Measurements from ENCODE around the gene PP2D1.
A peak's percentile ranks its signal among the peaks of the same experiment; 100 is the strongest.
"Not testable (repeated sequence)": the region's sequence is repeated elsewhere in the genome, so short reads cannot be mapped to it uniquely, and the experiment has no call there.

PP2D1 gene

DNA sequence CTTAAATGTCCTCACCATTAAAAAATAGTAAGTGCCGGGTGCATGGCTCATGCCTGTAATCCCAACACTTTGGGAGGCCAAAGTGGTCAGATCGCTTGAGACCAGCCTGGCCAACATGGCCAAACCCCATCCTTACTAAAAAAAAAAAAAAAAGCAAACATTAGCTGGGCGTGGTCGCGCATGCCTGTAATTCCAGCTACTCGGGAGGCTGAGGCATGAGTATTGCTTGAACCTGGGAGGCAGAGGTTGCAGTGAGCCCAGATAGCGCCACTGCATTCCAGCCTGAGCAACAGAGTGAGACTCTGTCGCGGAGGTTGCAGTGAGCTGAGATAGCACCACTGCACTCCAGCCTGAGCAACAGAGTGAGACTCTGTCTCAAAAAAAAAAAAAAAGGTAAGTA lies 54.7 kb downstream of the PP2D1 start:
- not testable (repeated sequence) for H3K4me3 Mint-ChIP-seq, H3K27me3 Mint-ChIP-seq, H3K27ac Mint-ChIP-seq, H3K9me3 Mint-ChIP-seq
- H3K4me1 Mint-ChIP-seq, result peaks cover 81% of the 10 kb centered on the region
- peaks cover 11% of the 10 kb centered on the region for H3K36me3 Mint-ChIP-seq

GRCh38 chr3:19954676-19955075 lies 57.4 kb downstream of the PP2D1 start:
- no peak overlapping the region for H3K4me3 Mint-ChIP-seq
- peak overlapping the region; percentile 41 for H3K27ac Mint-ChIP-seq
- H3K4me1 Mint-ChIP-seq, result peaks cover 77% of the 10 kb centered on the region
- peaks cover 9% of the 10 kb centered on the region for H3K36me3 Mint-ChIP-seq
- H3K27me3 Mint-ChIP-seq, result no peaks in the 10 kb centered on the region
- H3K9me3 Mint-ChIP-seq, result no peaks in the 10 kb centered on the region

GRCh38 chr3:19950316-19950715 lies 61.7 kb downstream of the PP2D1 start:
- Mint-ChIP-seq H3K36me3 (peaks cover 5% of the 10 kb centered on the region), H3K27ac (no peak overlapping the region), H3K4me3 (no peak overlapping the region), H3K9me3 (no peaks in the 10 kb centered on the region), H3K4me1 (peaks cover 73% of the 10 kb centered on the region), H3K27me3 (no peaks in the 10 kb centered on the region)

- no peaks in the 10 kb centered on the region for H3K27me3 Mint-ChIP-seq
- peak overlapping the region; percentile 95 for H3K4me3 Mint-ChIP-seq
- peaks cover 62% of the 10 kb centered on the region for H3K4me1 Mint-ChIP-seq
- H3K27ac Mint-ChIP-seq, result peak overlapping the region; percentile 97
- peaks cover 2% of the 10 kb centered on the region for H3K36me3 Mint-ChIP-seq
- no peaks in the 10 kb centered on the region for H3K9me3 Mint-ChIP-seq
Measured at GRCh38 chr3:19948226-19948591, 63.9 kb downstream of the PP2D1 start.

GRCh38 chr3:19947549-19948225 lies 64.4 kb downstream of the PP2D1 start:
- Mint-ChIP-seq H3K4me3 (peak overlapping the region; percentile 95), H3K27me3 (no peaks in the 10 kb centered on the region), H3K4me1 (peaks cover 58% of the 10 kb centered on the region), H3K9me3 (no peaks in the 10 kb centered on the region), H3K27ac (peak overlapping the region; percentile 97), H3K36me3 (peaks cover 2% of the 10 kb centered on the region)

GRCh38 chr3:19946832-19947548 lies 65.1 kb downstream of the PP2D1 start, which contains the start of gene RAB5A:
TSS of gene RAB5A (plus strand) at chr3:19947097. CDS start at chr3:19950899, 3,802 bp downstream.
- H3K36me3 Mint-ChIP-seq, result peaks cover 2% of the 10 kb centered on the region
- H3K9me3 Mint-ChIP-seq, result no peaks in the 10 kb centered on the region
- H3K27me3 Mint-ChIP-seq, result no peaks in the 10 kb centered on the region
- peaks cover 51% of the 10 kb centered on the region for H3K4me1 Mint-ChIP-seq
- H3K4me3 Mint-ChIP-seq, result peak within 1 kb of the TSS; percentile 95
- H3K27ac Mint-ChIP-seq, result peak within 1 kb of the TSS; percentile 97

DNA sequence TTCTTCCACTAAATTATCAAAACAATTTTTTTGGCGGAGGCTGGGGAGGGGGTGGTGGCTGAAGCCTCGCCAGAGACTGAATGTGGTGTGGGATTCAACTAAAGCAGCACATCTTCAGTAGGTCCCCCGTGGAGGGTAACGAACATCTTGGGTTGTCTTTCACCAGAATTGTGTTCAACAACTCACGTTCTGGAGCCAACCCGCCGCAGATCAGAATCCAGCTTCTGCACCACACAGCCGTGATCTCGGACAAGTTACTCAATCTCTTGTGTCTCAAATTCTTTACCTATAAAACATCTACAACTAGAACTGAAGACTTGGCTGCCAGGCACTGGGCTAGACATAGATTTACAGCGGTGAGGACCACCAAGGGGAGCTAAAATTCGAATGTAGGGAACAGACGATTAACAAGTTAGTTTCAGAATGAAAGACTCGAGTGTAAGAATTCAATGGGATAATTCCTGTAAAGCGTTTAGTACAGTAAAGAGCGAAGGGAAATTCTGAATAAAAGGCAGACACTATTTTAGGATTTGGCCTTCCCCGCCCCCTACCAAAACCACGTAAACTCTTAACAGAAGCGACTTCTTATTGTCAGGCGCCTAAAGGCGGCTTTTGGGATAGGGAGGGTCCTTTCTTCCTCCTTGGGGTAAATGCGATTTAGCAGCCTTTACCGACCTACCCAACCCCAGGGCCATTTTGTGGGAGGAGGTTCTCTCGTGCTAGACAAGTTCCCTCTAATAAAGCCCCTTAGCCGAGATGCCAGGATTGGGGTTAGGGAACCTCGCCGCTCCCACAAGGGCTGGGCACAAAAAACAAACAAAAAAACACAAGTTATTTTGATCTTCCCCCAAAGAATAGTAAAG lies 65.9 kb downstream of the PP2D1 start:
- Mint-ChIP-seq H3K27me3 (no peaks in the 10 kb centered on the region), H3K4me3 (peak overlapping the region; percentile 95), H3K9me3 (no peaks in the 10 kb centered on the region), H3K36me3 (no peaks in the 10 kb centered on the region), H3K27ac (peak overlapping the region; percentile 97), H3K4me1 (peaks cover 44% of the 10 kb centered on the region)

DNA sequence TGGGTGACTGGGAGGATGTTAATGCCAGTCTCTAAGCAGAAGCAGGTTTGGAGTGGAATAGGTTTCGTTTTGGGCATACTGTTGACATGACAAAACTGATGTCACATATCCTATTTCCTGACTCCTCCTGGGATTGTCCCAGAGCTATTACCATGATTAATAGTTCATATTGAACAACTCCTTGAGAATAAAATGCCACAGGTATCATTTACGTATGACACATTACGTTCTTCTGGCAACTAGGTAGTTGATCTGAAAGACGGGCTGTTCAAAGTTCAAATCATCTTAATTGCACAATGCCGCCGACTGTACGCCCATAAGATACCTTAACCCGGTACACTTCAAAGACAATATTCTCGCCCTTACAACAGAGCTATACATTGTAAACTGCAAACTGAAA lies 66.5 kb downstream of the PP2D1 start:
- H3K27ac Mint-ChIP-seq, result peak overlapping the region; percentile 81
- H3K27me3 Mint-ChIP-seq, result no peaks in the 10 kb centered on the region
- no peaks in the 10 kb centered on the region for H3K9me3 Mint-ChIP-seq
- H3K36me3 Mint-ChIP-seq, result no peaks in the 10 kb centered on the region
- peak overlapping the region; percentile 66 for H3K4me3 Mint-ChIP-seq
- peaks cover 38% of the 10 kb centered on the region for H3K4me1 Mint-ChIP-seq

- peaks cover 2% of the 10 kb centered on the region for H3K36me3 Mint-ChIP-seq
- H3K4me1 Mint-ChIP-seq, result peaks cover 9% of the 10 kb centered on the region
- H3K9me3 Mint-ChIP-seq, result no peaks in the 10 kb centered on the region
- H3K27me3 Mint-ChIP-seq, result peaks cover 2% of the 10 kb centered on the region
- no peak overlapping the region for H3K27ac Mint-ChIP-seq
- H3K4me3 Mint-ChIP-seq, result no peak overlapping the region
Measured at GRCh38 chr3:19940643-19941042, 71.4 kb downstream of the PP2D1 start.

DNA sequence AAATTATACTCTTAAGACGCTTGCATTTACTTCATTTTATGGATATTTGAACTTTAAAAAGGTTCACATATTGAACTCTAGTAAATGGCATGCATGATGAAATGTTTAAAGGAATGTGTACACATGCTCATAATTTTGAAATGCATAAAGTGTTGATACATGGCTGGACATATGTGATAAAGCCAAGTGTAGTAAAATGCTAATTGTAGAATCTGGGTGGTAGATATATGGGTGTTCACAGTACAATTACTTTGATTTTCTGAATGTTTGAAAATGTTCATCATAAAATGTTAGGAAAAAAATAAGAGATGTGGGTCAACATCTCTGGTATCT lies 73.8 kb downstream of the PP2D1 start:
- peaks cover 2% of the 10 kb centered on the region for H3K36me3 Mint-ChIP-seq
- no peaks in the 10 kb centered on the region for H3K4me1 Mint-ChIP-seq
- no peaks in the 10 kb centered on the region for H3K9me3 Mint-ChIP-seq
- no peak overlapping the region for H3K27ac Mint-ChIP-seq
- no peak overlapping the region for H3K4me3 Mint-ChIP-seq
- H3K27me3 Mint-ChIP-seq, result peaks cover 11% of the 10 kb centered on the region

DNA sequence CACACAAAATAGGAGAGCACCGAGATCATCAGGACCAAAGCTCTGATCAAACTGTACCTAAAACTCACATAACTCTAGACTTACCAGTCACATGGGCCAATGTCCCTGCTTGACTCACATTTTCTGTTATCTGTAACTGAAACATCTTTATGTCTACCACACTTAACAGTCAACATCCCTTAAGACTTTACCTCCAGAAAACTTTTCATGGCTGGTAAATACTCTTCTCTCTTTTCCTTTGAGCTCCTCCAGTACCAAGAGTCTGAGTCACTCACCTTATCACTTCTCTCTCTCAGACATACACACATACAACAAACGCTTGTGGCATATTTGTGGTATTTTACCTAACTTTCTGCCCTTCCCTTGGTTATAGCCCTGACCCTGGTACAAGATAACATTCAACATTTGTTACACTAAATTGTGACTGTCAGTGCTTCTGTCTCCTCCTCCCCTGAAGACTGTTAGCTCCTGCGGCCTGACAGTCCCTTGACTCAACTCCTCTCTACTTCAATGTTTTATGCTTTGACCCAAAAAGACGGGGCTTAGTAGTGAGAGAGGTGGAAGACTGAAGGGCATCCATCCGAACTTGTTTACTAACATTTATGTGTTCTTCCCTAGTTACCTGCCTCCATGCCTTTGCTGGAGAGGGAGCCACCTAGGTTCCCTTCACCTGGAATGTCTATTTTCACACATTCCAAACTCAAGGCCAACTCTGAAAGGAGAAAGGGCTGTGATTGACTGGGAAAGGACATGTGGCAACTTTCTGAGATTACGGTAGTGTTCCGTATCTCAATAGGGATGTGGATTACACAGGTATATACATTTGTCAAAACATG lies 74.4 kb downstream of the PP2D1 start:
- H3K27ac Mint-ChIP-seq, result no peak overlapping the region
- H3K36me3 Mint-ChIP-seq, result peaks cover 2% of the 10 kb centered on the region
- H3K4me3 Mint-ChIP-seq, result no peak overlapping the region

More for the DNA sequence above, 74.4 kb downstream of the PP2D1 start:
- Mint-ChIP-seq H3K4me1 (no peaks in the 10 kb centered on the region), H3K9me3 (no peaks in the 10 kb centered on the region), H3K27me3 (peaks cover 13% of the 10 kb centered on the region)
